GM21529 (cell line): ENCODE data around the gene CDK2.

Experiments
- ATAC-seq: cut with Tn5 transposase; IDR thresholded peaks from one replicate; pipeline ENCODE4 v1.9.1; 2021; ENCODE audit not compliant: unreplicated experiment

The CDK2 gene

DNA sequence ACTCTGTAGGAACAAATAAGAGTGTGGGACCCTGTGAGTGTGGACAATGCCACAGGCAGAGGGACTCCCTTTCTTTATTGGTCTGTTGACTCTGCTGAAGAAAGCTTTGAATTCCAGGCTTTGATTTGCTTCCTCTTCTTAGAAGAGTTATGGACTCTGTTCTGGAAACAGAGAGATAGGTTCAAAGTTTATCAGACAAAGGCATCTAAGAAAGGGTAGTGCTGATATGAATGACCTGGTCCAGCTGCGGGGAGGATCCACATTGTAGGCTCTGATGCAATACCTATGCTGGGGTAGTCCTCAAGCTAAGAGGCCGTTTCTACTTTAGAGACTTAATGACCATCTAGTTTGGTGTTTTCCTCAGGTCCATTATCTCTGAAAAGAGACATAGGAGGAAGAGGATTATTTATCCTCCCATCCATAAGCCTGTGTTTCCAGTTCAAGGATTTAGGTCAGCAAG, 43.5 kb downstream of the CDK2 start:
- ATAC-seq: no peak

DNA sequence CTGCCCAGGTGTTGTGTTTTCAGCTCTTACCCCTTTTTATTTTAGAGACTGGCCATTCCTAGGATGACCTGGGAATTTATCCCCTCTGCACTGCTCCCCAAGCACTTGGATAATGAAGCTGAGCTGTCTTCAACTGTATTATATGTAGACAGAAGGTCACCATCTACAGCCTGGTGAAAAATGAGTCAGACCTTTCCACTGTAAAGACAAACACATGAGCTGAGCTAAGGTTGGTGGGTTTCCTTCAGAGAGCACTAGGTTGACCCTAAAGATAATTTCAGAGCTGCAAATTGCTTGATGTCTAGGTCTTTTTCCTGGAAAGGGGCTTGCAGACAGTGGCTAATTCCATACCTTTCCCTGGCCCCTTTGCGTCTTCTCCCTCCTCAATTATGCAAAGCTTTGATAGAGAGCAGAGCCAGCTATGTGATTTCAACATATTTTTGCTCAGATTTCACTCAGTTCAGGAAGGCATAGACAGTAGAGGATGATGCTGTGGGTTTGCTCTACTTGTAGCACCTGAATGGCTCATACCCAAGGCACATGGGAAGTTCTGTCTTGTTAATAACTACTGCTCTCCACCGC, 45.0 kb downstream of the CDK2 start:
- no peak for ATAC-seq

DNA sequence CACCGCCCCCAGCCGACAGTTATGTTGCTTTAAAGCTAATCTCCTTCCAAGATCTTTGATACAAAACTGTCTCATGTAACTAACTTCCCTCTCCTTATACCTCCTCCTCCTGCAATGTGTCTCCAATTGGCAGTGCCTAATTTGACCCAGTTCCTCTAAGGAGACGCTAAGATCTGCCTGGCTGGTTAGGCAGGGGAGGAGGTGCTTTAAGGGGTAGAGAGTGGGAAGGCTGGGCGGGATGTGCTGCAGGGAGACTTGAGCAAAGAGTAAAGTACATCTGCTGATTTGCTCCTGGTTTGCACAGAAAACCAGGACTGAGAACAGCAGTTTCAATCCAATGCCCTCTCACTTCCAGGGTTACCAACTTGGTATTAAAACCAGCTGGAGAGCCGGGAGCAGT, 46.9 kb downstream of the CDK2 start:
- no peak for ATAC-seq

DNA sequence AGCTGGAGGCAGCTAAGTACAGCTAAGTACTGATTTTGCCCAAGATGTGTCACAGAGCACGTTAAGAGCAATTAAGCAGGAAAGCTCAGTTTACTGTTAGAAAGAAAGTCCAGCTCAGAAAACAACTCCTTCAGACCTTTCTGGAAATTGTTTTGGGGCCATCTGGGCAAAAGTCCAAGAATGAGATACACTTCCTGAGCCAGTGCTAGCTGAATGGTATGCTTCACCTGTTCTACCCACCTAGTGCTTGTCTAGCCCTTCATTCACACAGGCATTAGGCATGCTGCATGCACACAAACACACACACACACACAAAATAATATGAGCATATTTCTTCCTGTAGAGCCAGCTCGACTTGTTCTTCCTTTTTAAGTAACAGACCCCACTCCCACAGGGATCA, 47.6 kb downstream of the CDK2 start:
- ATAC-seq: no peak

DNA sequence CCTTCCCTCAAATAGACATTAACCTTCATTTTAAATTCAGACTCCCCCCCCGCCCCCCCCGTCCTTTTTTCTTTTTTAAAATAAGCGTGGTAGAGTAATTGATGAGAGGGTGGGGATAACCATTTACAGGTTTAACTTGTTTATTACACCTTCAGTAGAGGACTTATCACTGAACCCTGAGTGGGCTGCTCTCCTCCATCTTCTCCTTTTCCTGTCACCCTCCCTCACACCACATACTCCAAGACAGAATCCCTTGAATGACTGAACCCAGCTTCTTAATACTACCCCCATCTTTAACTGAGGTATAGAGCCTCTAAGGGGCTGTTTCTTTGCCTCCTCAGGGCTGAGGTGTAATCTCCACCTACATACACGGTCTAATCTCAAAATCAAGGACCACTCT, 50.6 kb downstream of the CDK2 start:
- ATAC-seq: no peak

DNA sequence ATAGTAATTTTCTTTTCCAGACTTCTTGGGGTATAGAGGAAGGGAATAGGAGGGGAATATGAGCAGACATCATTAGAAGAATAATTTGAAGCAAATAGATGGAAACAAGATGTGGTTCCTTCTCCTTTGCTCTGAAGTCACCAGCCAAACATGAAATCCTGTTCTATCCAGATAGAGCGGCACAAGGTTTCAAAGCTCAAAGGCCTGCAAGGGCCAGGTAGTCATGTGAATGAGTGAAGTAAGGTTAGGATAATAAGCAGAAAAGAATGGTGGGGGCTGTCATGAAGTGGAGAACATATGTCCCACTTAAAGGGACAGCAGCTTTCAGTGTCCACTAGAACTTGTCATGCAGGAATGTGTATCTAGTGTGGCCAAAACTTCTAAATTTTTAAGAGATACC, 51.7 kb downstream of the CDK2 start:
- no peak for ATAC-seq

DNA sequence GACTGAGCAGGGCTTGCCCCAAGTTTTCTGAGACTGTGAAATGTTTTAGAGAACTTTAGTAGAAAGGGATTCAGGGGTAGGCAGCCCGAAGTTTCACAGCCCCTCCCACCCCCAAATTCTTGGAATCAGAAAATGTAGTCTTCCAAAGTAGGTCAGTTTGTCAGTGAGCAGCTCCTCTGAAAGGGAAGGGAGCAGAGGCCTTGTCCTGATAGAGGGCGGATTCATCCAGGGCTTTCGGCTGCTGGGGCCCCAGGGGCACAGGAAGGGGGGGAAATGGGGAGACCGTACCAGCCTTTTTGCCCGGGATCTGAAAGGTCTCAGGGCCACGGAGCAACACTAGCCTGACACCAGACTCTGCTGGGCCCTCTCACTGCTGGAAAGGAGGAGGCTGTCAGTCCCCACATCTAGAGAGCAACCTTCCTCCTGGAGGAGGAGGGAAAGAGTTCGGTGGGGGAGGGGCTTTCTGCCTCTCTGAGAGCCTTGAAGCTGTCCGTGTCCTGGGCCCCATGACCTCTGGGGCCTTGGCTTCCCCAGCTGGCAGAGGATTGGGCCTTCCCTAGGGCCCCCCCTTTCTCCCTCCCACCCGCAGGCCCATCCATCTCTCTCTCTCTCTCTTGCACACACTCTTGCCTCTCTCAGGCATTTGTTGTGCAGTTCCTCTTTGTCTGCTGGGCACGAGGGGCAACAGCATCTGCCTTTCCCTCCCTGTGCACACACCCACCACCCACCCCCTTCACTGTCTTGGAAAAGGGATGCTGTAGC, 54.0 kb downstream of the CDK2 start, which contains the start of gene IKZF4:
Gene IKZF4, plus strand, starts transcription at position 621 of the 762 bp plus-strand sequence. CDS start 451 bp downstream, outside the sequence.
- no peak for ATAC-seq

DNA sequence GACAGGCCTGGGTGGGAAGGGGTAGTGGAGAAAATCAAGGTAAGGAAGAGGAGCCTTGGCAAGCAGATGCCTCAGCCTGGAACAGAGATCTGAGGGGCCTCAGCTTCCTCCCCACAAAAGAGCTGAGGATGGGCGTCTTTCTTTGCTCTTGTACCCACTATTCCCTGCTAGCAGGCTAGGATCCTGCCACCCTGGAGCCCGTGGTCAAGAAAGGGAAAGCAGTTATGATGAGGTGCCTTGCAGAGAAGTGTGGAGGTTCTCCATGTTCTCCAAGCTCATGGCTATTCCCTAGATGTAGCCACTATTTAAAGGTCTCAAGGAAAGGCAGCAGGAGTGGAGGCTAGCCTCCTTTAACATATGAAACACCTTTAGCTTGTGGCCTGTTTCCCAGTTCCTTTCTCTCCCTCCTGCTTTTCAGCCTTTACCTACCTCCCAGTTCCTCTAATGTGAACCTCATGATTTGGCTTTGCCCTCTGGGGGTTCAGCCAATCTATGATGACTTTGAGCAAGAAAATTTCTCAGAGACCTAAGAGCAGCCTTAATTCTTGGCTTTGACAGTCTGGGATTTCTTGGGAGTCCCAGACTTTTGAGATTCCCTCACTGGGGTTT, 55.4 kb downstream of the CDK2 start:
- no peak for ATAC-seq
